DOHH2 (cell line): ENCODE results near the gene RTRAF.

Experiments
- CTCF ChIP-seq: fragments of 200-600 bp; sonication (generic); IDR thresholded peaks from one replicate; pipeline ENCODE4 v1.5.1; 2014; ENCODE audit warnings: antibody characterized with exemption, mild to moderate bottlenecking, low read depth, low read length; ENCODE audit not compliant: poor library complexity, severe bottlenecking
- EZH2phosphoT487 ChIP-seq: fragments of 200-600 bp; sonication (generic); IDR thresholded peaks from 2 replicates; pipeline ENCODE4 v1.6.1; 2017; ENCODE audit warnings: borderline replicate concordance, mild to moderate bottlenecking, antibody characterized with exemption, low read length, moderate library complexity, mixed read lengths

- no peak for TF ChIP-seq CTCF
- no peak for TF ChIP-seq EZH2phosphoT487
These were observed 35.3 kb upstream of the RTRAF start for GRCh38 chr14:51954031-51954430.
